Skeletal muscle cell (primary cell): Measurements from ENCODE around the gene NAA16.
"Not testable (repeated sequence)": the region's sequence is repeated elsewhere in the genome, so short reads cannot be mapped to it uniquely, and the experiment has no call there.

Source experiments
- DNase-seq: peaks from one replicate; pipeline ENCODE4 v3.0.0-alpha.2; 2010; ENCODE audit warnings: low read depth
- H3K4me3 ChIP-seq: 2 replicates; pipeline ENCODE4 v1.5.1; 2011; ENCODE audit warnings: low read depth, mild to moderate bottlenecking, control low read depth, low read length, moderate library complexity

NAA16 gene

DNA sequence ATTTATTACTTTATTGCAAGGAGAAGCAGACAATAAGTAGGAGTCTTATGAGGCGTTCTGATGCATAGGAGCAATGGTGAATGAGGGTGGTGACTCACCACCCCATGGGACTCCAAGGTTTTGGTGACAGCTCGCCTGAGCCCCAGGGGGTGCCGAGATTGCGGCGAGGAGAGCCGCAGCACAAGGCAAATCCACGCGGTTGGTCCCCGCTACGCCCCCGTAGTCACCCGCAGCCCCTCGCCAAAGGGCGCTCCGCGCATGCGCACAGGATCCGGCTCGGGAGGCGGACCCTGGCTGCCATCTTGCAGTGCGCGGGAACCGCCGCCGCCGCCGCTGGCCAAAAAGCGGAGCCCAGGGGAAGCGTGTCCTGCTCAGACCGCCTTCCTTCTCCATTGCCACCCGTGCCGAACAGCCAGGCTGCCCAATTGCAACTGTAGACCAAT lies at the start of gene NAA16:
TSS of gene NAA16 (plus strand) at position 305 of the 443 bp plus-strand sequence. CDS start 262 bp downstream, outside the sequence.
- peak; percentile 70 for DNase-seq

DNA sequence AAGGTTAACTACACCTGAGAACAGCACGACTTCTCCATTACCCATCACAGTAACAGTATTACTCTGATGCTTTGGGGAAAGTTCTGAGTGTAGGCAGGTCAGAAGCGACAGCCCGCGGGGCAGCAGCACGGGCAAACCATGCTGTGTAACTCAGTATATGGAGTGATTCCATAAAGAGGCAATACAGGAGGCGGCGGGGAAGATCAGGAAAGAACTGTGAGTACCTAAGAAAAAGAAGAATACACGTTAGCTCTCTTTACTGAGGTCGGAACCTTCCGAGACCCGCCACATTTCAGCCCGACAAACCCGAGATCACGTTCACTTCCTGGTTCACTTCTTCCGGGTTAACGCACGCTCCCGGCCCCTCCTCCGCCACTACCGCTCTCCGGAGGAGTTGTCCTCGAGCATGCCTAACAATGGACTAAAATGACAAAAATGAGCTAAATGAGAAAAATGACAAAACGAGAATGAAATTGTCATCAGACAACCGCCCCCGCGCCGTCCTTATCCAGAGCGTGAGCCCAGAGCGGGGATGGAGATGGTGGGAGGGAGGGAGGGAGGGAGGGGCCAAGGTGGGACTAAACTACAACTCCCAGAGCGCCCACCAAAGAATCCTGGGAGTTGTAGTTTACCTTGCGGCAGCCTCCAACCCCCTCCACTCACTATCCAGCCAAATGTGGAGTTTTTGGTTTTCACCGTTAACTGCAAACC lies 47.7 kb upstream of the NAA16 start, which contains the start of gene MTRF1:
TSS of gene MTRF1 (minus strand) at position 316 of the 711 bp plus-strand sequence. CDS start 2,669 bp downstream, outside the sequence.
- DNase-seq: peak; percentile 21
- H3K4me3 ChIP-seq: peak within 1 kb of the TSS; percentile 73

More for the DNA sequence above, at the start of gene NAA16:
- H3K4me3 ChIP-seq: peak within 1 kb of the TSS; percentile 81

- no peak overlapping the region for H3K4me3 ChIP-seq
- no peak for DNase-seq
These were observed 44.0 kb upstream of the NAA16 start for GRCh38 chr13:41267106-41267505.

GRCh38 chr13:41268764-41269163 lies 42.3 kb upstream of the NAA16 start:
- no peak overlapping the region for H3K4me3 ChIP-seq
- DNase-seq: no peak

DNA sequence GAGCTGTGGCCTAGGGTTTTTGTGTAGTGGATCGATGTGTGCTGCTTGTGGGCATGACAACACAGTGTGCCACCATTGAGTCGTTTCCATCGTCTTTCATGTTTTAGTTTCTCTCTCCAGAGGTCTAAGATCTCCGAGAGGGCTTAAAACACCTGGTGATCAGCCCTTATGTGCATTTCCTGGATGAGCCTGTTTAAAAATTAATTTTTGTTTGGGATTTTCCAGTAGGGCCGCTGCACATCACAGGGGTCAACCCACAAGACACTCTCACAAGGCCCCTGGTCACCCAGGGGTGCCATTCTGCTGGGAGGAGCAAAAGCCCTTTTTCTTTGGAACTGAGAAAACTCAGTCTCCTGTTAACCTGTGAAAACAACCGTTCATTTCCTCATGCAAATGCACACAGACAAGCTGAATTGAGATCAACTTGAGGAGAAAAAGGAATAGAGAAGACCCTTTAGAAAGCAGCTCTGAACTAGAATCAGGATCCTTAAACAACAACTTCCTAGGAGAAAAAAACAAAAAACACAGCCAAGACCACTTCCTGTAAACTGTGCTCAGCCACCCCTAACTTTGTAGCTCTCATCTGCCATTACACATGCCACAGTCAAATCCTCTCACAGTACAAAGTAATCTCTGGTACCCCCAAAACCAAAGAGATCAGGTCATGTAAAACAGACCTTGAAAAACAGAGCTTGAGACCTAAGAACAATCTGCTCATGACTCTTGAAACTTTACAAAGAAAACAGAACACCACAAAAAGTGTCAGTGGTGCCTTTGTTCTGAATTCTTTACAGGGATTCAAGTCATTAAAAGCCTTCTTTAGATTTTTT lies 39.4 kb upstream of the NAA16 start:
- no peak for DNase-seq
- no peak overlapping the region for H3K4me3 ChIP-seq

DNA sequence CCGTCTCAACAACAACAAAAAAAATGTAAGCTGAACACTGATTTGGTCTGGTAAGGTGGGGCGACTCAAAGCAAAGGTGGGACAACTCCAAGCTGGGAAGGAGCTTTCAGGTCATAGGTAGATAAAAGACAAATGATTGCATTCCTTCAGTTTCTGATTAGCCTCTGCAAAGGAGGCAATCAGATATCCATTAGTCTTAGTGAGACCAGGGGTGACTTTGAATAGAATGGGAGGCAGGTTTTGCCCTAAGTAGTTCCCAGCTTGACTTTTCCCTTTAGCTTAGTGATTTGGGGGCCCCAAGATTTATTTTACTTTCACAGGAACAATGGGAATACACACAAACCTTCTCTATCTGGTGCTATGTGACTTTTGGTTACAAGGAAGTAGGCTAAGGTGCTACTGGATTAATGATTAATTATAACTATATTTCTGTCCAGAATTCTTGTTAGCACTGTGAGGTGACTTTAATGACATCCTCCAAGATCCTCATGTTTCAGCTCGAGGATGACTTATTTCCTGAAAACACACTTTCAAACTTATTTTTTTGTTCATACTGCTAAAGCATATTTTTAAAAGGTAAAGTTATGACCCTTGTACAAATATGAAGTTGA lies 37.1 kb upstream of the NAA16 start:
- no peak for DNase-seq
- H3K4me3 ChIP-seq: no peak overlapping the region

GRCh38 chr13:41274881-41275280 lies 36.2 kb upstream of the NAA16 start:
- H3K4me3 ChIP-seq: no peak overlapping the region
- no peak for DNase-seq

GRCh38 chr13:41276824-41277223 lies 34.2 kb upstream of the NAA16 start:
- DNase-seq: no peak
- no peak overlapping the region for H3K4me3 ChIP-seq

DNA sequence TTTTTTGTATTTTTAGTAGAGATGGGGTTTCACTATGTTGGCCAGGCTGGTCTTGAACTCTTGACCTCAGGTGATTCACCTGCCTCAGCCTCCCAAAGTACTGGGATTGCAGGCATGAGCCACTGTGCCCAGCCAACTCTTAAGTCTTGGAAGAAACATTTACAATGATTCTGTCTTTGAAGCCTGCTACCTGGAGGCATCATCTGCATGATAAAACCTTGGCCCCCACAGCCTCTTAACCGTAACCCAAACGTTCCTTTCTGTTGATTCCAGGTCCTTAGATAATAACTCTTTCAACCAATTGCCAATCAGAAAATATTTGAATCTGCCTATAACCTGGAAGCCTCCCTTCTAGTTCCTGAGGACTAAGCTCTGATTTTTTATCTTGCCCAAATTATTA lies 31.9 kb upstream of the NAA16 start:
- not testable (repeated sequence) for H3K4me3 ChIP-seq, DNase-seq

- no peak overlapping the region for H3K4me3 ChIP-seq
- DNase-seq: no peak
These were observed 28.9 kb upstream of the NAA16 start for GRCh38 chr13:41282129-41282571.

GRCh38 chr13:41284512-41285288 lies 26.4 kb upstream of the NAA16 start:
- H3K4me3 ChIP-seq: no peak overlapping the region
- DNase-seq: peak; percentile 73

DNA sequence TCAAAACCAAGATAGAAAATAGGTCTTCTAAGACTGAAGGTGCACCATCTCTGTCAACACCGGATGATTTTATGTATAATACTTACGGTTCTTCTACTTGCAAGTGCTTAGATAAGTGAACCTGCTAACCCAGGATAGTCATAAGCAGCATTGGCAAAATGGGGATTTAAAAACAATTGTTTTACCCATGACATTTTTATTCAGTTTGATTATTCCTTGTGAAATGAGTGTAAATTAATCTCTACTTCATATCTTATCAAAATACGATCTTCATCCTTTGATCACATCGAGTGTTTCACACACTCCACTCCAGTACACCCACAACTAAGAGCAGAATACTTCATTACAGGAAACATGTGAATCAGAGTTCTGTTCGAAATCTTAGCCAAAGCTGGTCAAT lies 24.7 kb upstream of the NAA16 start:
- H3K4me3 ChIP-seq: no peak overlapping the region
- DNase-seq: no peak

DNA sequence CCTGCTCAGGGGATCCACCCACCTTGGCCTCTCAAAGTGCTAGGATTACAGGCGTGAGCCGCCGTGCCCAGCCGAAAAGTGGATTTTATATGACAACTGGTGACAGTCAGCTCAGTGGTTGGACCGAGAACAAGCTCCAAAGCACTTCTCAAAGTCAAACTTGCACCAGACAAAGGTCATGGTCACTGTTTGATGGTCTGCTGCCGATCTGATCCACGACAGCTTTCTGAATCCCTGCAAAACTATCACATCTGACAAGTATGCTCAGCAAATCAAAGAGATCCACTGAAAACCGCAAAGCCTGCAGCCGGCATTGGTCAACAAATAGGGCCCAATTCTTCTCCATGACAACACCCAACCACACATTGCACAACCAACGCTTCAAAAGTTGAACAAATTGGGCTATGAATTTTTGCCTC lies 21.6 kb upstream of the NAA16 start:
- H3K4me3 ChIP-seq: no peak overlapping the region
- no peak for DNase-seq

- no peak for DNase-seq
- no peak overlapping the region for H3K4me3 ChIP-seq
These were observed 19.8 kb upstream of the NAA16 start for GRCh38 chr13:41291246-41291645.

DNA sequence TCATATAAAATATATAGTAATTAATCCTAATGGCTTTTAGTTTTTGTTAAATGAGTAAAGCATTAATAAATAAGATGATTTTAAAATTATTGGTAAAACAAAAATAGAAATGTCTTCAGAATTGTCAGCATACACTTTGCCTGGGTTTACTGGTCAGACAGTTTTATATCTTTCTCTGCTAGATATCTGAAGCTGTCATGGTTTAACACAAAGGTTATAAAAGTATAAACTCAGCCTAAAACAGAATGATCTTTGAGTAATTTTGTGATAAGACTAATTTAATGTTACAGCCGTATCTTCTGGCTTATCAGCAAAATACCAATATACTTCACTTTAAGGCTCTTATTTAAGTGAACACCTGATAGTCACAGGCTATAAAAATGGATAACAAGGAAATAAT lies 17.8 kb upstream of the NAA16 start:
- no peak overlapping the region for H3K4me3 ChIP-seq
- no peak for DNase-seq

GRCh38 chr13:41294914-41295313 lies 16.2 kb upstream of the NAA16 start:
- DNase-seq: no peak
- H3K4me3 ChIP-seq: no peak overlapping the region

DNA sequence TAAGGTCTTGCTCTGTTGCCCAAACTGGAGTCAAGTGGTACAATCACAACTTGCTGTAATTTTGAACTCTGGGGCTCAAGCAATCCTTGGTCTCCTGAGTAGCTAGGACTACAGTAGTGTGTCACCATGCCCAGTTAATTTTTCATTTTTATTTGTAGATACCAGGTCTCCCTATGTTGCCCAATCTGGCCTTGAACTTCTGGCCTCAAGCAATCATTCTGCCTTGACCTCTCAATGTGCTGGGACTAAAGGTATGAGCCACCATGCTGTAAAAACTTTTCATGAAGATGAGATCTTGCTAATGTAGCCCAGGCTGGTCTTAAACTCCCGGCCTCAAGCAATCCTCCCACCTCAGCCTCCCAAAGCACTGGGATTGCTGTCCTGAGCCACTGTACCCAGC lies 15.1 kb upstream of the NAA16 start:
- DNase-seq: no peak
- H3K4me3 ChIP-seq: no peak overlapping the region

DNA sequence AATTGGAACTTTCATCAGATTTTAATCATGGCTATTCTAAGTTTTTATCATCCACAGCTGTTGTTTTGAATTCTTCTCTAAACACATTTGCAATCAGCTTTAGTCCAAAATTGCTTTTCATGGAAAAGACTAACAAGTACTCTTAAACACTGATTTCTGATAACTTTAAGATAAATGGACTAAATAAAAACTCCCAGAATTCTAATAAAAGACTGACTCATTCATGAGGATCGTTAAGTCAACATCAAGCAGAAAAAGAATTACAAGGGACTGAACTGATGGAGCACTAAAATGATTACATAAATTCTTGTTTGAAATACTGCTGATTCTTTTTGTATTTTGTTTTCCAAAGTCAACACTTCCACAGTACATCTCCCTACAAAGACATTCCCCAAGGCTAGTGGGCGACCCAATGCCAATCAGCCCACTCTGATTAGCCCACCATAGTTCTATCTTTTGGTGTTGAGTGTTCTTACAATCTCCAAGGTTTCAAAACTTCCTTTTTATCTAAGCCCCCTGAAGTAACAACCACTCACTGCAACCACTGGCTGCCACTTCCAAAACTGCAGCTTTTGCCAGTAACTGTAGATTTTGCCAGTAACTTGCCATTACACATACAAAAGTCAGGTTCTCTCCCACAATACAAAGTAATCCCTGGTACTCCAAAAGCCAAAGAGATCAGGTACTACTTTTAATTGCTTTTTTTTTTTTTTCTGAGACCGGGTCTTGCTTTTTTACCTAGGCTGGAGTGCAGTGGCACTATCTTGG lies 14.0 kb upstream of the NAA16 start:
- no peak for DNase-seq
- H3K4me3 ChIP-seq: no peak overlapping the region
